ENCODE data around the gene FLT3. TPM values are rescaled to one million over a fixed set of nuclear protein-coding genes. Genes with fewer than 3 reads are reported as not detected.

FLT3 gene
- total RNA-seq, 1 donor from 2014 or later: not detected

DNA sequence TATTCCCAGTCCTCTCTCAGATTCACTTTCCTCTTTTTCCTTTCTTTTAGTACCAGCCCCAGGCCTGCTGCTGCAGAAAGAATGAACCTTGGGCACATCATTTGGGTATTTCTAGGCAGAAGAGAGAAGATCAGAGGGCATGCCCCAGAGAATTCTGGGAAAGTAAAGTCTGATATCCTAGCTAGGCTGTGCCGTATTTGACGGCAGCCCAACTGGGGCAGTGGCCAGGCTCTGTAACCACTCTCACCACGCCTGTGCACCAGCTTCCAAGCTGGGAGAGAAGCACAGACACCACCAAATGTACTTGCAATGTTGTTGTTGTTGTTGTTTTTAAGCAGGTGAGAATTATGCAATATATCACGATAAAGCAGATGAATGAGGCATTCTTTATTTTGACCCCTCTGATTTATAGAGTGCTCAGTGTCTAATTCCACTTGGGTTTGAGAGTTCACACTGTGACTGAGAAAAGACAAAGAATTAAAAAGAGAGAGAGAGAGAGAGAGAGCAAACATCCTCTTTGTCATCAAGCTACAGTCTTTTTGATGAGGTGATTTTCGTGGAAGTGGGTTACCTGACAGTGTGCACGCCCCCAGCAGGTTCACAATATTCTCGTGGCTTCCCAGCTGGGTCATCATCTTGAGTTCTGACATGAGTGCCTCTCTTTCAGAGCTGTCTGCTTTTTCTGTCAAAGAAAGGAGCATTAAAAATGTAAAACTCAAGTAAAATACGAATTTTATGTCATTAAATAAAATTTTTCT is 72.6 kb downstream of the FLT3 start:
- Histone ChIP-seq H3K4me1 (no peaks in the 10 kb centered on the region), H3K4me3 (no peak overlapping the region), H3K27ac (no peak overlapping the region), H3K27me3 (no peaks in the 10 kb centered on the region), H3K9me3 (no peaks in the 10 kb centered on the region), H3K36me3 (no peaks in the 10 kb centered on the region)
- TF ChIP-seq, protein P1, sequence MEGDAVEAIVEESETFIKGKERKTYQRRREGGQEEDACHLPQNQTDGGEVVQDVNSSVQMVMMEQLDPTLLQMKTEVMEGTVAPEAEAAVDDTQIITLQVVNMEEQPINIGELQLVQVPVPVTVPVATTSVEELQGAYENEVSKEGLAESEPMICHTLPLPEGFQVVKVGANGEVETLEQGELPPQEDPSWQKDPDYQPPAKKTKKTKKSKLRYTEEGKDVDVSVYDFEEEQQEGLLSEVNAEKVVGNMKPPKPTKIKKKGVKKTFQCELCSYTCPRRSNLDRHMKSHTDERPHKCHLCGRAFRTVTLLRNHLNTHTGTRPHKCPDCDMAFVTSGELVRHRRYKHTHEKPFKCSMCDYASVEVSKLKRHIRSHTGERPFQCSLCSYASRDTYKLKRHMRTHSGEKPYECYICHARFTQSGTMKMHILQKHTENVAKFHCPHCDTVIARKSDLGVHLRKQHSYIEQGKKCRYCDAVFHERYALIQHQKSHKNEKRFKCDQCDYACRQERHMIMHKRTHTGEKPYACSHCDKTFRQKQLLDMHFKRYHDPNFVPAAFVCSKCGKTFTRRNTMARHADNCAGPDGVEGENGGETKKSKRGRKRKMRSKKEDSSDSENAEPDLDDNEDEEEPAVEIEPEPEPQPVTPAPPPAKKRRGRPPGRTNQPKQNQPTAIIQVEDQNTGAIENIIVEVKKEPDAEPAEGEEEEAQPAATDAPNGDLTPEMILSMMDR (IDR thresholded peaks at IDR 0.05): no peak
- TF ChIP-seq POLR2AphosphoS5 (IDR thresholded peaks at IDR 0.05; ENCODE audit: insufficient read depth in 1 of 2, low read depth in 1 of 2) (no peak), POLR2A (IDR thresholded peaks at IDR 0.05) (no peak)
- intact Hi-C loops (cut with DNase I): no loop called here
- no peak for DNase-seq (ENCODE audit: extremely low spot score in 2 of 2)

DNA sequence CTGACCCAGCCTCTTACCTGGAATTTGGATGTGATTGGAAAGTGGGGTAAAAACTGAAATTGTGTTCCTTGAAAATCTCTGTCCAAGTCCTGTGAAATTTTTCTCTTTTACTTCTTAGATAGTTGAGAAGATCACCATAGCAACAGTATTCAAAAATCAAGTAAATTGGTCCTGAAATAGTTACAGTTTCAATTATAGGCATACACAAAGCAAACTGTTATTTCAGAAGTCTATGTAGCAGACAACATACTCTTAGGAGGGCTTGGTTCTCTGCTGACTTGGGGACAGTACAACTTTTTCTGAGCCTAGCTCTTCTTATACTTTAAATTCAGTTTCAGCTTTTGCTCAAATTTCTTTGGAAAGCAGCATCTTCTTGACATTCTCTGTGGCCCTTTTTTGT is 73.3 kb downstream of the FLT3 start:
- intact Hi-C loops (cut with DNase I): no loop called here
- Histone ChIP-seq H3K4me3 (no peak overlapping the region), H3K27ac (no peak overlapping the region), H3K9me3 (no peaks in the 10 kb centered on the region), H3K36me3 (no peaks in the 10 kb centered on the region), H3K27me3 (no peaks in the 10 kb centered on the region), H3K4me1 (no peaks in the 10 kb centered on the region)
- no peak for TF ChIP-seq POLR2AphosphoS5 (IDR thresholded peaks at IDR 0.05; ENCODE audit: insufficient read depth in 1 of 2, low read depth in 1 of 2)
- TF ChIP-seq, protein P1 (IDR thresholded peaks at IDR 0.05): no peak
- TF ChIP-seq POLR2A (IDR thresholded peaks at IDR 0.05): no peak
- DNase-seq (ENCODE audit: extremely low spot score in 2 of 2): no peak

DNA sequence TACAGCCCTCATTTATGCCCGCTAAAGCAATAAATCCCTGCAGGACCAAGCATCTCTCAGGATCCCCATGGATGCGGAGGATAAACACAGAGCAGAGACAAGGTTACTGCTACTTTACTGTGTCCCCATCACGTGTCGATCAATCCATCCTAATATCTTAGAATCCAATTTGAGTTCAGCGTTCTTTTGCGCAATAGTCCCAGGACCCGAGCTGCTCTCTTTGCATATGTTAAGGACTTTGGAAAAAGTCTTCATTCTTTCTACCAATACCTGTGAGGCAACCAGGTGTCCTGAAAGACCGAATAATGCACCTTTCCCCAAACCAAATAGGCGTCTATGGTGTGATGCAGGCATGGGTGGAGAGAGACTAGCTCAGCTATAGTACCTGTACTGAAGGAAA is 73.9 kb downstream of the FLT3 start:
- Histone ChIP-seq H3K36me3 (no peaks in the 10 kb centered on the region), H3K4me3 (no peak overlapping the region), H3K9me3 (no peaks in the 10 kb centered on the region), H3K27me3 (no peaks in the 10 kb centered on the region), H3K27ac (no peak overlapping the region), H3K4me1 (no peaks in the 10 kb centered on the region)
- no peak for DNase-seq (ENCODE audit: extremely low spot score in 2 of 2)
- intact Hi-C loops (cut with DNase I): no loop called here
- TF ChIP-seq, protein P1 (IDR thresholded peaks at IDR 0.05): no peak
- no peak for TF ChIP-seq POLR2A (IDR thresholded peaks at IDR 0.05)
- no peak for TF ChIP-seq POLR2AphosphoS5 (IDR thresholded peaks at IDR 0.05; ENCODE audit: insufficient read depth in 1 of 2, low read depth in 1 of 2)

DNA sequence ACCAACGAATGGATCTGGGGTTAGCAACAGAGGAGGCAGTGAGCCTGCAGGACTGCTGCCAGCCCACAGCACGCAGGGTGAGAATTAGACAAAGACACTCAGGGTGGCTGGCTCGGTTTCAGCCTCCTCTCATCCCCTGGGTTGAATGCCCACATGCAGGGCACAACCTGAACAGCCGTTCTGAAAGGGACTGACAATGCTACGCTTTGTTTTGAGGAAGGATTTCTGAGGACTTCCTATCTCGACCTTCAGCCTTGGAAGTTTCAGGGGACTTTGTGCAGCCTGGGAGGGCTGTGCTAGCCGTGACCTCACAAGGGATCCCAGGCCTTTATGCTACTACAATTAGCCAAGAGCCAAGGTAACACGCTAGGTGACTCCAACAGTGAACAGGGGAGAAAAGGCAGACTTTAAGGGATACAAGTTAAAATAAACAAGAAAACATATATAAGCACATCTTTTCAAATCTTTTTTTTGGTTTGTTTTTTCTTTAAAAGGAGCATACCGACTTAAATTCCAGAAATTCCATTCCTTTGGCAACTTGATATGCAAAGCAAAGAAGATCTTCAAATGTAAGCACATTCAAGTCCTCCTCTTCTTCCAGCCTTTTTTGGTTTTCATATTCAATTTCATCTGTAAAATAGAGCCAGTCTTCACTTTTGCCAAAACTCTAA is 77.4 kb downstream of the FLT3 start:
- Histone ChIP-seq H3K4me3 (no peak overlapping the region), H3K4me1 (no peaks in the 10 kb centered on the region), H3K27me3 (no peaks in the 10 kb centered on the region), H3K9me3 (no peaks in the 10 kb centered on the region), H3K27ac (no peak overlapping the region), H3K36me3 (no peaks in the 10 kb centered on the region)
- DNase-seq (ENCODE audit: extremely low spot score in 2 of 2): no peak
- TF ChIP-seq POLR2A (IDR thresholded peaks at IDR 0.05) (no peak), POLR2AphosphoS5 (IDR thresholded peaks at IDR 0.05; ENCODE audit: insufficient read depth in 1 of 2, low read depth in 1 of 2) (no peak)
- TF ChIP-seq, protein P1 (IDR thresholded peaks at IDR 0.05): no peak
- intact Hi-C loops (cut with DNase I): no loop called here

DNA sequence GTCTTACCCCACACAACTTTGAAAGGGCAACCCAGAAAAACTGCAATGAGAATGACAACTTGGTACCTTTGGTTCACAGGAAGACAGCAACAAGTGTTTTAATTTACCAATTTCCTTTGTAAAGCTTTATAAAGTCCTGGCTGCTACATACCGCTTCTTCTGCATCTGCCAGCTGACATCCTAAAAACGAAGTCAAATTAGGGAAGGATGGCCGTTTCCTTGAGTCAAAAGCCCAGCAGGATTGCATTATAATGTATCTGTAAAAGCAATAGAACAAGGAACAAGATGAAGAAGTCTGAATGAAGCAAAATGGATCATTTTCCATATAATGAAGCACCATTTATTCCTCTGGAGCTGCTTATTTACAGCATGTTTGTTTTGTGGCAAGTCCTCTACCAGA is 86.1 kb downstream of the FLT3 start:
- no peak overlapping the region for H3K4me3 ChIP-seq
- H3K36me3 ChIP-seq: no peaks in the 10 kb centered on the region
- no peak overlapping the region for H3K27ac ChIP-seq
- intact Hi-C loops (cut with DNase I): no loop called here
- H3K4me1 ChIP-seq: no peaks in the 10 kb centered on the region
- TF ChIP-seq, protein P1 (IDR thresholded peaks at IDR 0.05): no peak
- no peaks in the 10 kb centered on the region for H3K27me3 ChIP-seq
- H3K9me3 ChIP-seq: no peaks in the 10 kb centered on the region
- no peak for DNase-seq (ENCODE audit: extremely low spot score in 2 of 2)
